Eye (tissue), 1 donor: ENCODE data around the gene HSD17B2.

Experiments
- DNase-seq: peaks from one replicate; pipeline ENCODE4 v3.0.0-alpha.2; 2015

The HSD17B2 gene

GRCh38 chr16:82020051-82020450 is 15.0 kb upstream of the HSD17B2 start:
- no peak for DNase-seq

GRCh38 chr16:82023206-82023605 is 11.8 kb upstream of the HSD17B2 start:
- DNase-seq, result no peak

- no peak for DNase-seq
Observed at GRCh38 chr16:82024316-82024715, 10.7 kb upstream of the HSD17B2 start.

GRCh38 chr16:82024883-82025282 is 10.2 kb upstream of the HSD17B2 start:
- DNase-seq, result no peak

GRCh38 chr16:82027629-82028064 is 7.4 kb upstream of the HSD17B2 start:
- no peak for DNase-seq

- peak; percentile 80 for DNase-seq
Observed at GRCh38 chr16:82031116-82032084, 3.7 kb upstream of the HSD17B2 start.

GRCh38 chr16:82033006-82033405 is 2.0 kb upstream of the HSD17B2 start:
- no peak for DNase-seq

GRCh38 chr16:82033683-82034300 is 1.3 kb upstream of the HSD17B2 start:
- no peak for DNase-seq

- DNase-seq, result peak; percentile 40
Observed at GRCh38 chr16:82037251-82037650, 2.2 kb downstream of the HSD17B2 start.

GRCh38 chr16:82037666-82038065 is 2.6 kb downstream of the HSD17B2 start:
- peak; percentile 33 for DNase-seq

GRCh38 chr16:82040296-82040695 is 5.2 kb downstream of the HSD17B2 start:
- no peak for DNase-seq

GRCh38 chr16:82041542-82041941 is 6.5 kb downstream of the HSD17B2 start:
- DNase-seq, result no peak

GRCh38 chr16:82042144-82042543 is 7.1 kb downstream of the HSD17B2 start:
- no peak for DNase-seq

GRCh38 chr16:82042846-82043245 is 7.8 kb downstream of the HSD17B2 start:
- DNase-seq, result no peak

GRCh38 chr16:82043680-82044584 is 8.9 kb downstream of the HSD17B2 start:
- peak; percentile 93 for DNase-seq

GRCh38 chr16:82044585-82044911 is 9.5 kb downstream of the HSD17B2 start:
- peak; percentile 70 for DNase-seq

GRCh38 chr16:82045465-82045864 is 10.4 kb downstream of the HSD17B2 start:
- DNase-seq, result peak; percentile 83

GRCh38 chr16:82046541-82046940 is 11.5 kb downstream of the HSD17B2 start:
- no peak for DNase-seq

- no peak for DNase-seq
Observed at GRCh38 chr16:82046941-82047340, 11.9 kb downstream of the HSD17B2 start.

- DNase-seq, result no peak
Observed at GRCh38 chr16:82047374-82047773, 12.3 kb downstream of the HSD17B2 start.

- DNase-seq, result no peak
Observed at GRCh38 chr16:82047787-82048186, 12.7 kb downstream of the HSD17B2 start.

- DNase-seq, result no peak
Observed at GRCh38 chr16:82049484-82049883, 14.4 kb downstream of the HSD17B2 start.

GRCh38 chr16:82050506-82050905 is 15.5 kb downstream of the HSD17B2 start:
- DNase-seq, result no peak
